Ishikawa (cell line): ENCODE measurements around the gene NUAK2.

Experiments
- CEBPB ChIP-seq: IDR thresholded peaks from 2 replicates; pipeline ENCODE4 v1.6.1; 2012
- CREB1 ChIP-seq: IDR thresholded peaks from 2 replicates; pipeline ENCODE4 v1.6.1; 2012; ENCODE audit warnings: low read depth
- EGR1 ChIP-seq: IDR thresholded peaks from 2 replicates; pipeline ENCODE4 v1.6.1; 2012
- EP300 ChIP-seq: IDR thresholded peaks from 2 replicates; pipeline ENCODE4 v1.6.1; 2012; ENCODE audit warnings: borderline replicate concordance
- MAX ChIP-seq: IDR thresholded peaks from 2 replicates; pipeline ENCODE4 v1.6.1; 2012
- NFIC ChIP-seq: IDR thresholded peaks from 2 replicates; pipeline ENCODE4 v1.6.1; 2012
- RAD21 ChIP-seq: IDR thresholded peaks from 2 replicates; pipeline ENCODE4 v1.6.1; 2012; ENCODE audit warnings: low read depth
- REST ChIP-seq: IDR thresholded peaks from 2 replicates; pipeline ENCODE4 v1.6.1; 2012; ENCODE audit warnings: low read depth, mild to moderate bottlenecking
- TAF1 ChIP-seq: IDR thresholded peaks from 2 replicates; pipeline ENCODE4 v1.6.1; 2012; ENCODE audit warnings: low read depth, mild to moderate bottlenecking
- TCF12 ChIP-seq: IDR thresholded peaks from 2 replicates; pipeline ENCODE4 v1.6.1; 2012; ENCODE audit warnings: low read depth
- TEAD4 ChIP-seq: IDR thresholded peaks from 2 replicates; pipeline ENCODE4 v1.6.1; 2012
- USF1 ChIP-seq: IDR thresholded peaks from 2 replicates; pipeline ENCODE4 v1.6.1; 2012
- YY1 ChIP-seq: IDR thresholded peaks from 2 replicates; pipeline ENCODE4 v1.6.1; 2012; ENCODE audit warnings: low read depth
- ZBTB7A ChIP-seq: IDR thresholded peaks from 2 replicates; pipeline ENCODE4 v1.6.1; 2012; ENCODE audit warnings: low read depth

GRCh38 chr1:205263580-205264190, 57.9 kb downstream of the NUAK2 start:
- no peak for TF ChIP-seq YY1
- no peak for TF ChIP-seq MAX
- no peak for TF ChIP-seq ZBTB7A
- TF ChIP-seq REST: no peak
- TF ChIP-seq EP300: no peak
- TF ChIP-seq NFIC: no peak
- no peak for TF ChIP-seq RAD21
- no peak for TF ChIP-seq TAF1
- TF ChIP-seq TEAD4: no peak
- no peak for TF ChIP-seq CREB1
- no peak for TF ChIP-seq CEBPB
- TF ChIP-seq TCF12: no peak
- TF ChIP-seq EGR1: no peak
- no peak for TF ChIP-seq USF1
